Measurements from ENCODE around the gene OR51B6.

DNA sequence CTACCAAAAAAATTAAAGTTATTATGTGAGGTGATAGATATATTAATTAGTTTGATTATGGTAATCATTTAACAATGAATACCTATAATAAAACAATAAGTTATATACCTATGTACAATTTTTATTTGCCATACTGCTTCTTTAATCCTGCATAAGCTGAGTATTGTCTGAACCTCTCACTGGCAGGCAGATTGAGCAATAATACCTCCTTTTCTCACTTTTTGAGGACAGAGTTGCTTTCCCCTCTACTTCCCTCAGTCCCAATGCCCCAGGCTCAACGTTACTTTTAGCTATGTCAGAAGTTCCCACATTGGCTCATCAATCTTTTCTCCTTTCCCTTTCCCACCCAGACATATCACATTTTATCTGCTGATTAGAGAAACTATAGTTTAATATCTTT is 1.8 kb upstream of the OR51B6 start:
- TF ChIP-seq, protein P1, sequence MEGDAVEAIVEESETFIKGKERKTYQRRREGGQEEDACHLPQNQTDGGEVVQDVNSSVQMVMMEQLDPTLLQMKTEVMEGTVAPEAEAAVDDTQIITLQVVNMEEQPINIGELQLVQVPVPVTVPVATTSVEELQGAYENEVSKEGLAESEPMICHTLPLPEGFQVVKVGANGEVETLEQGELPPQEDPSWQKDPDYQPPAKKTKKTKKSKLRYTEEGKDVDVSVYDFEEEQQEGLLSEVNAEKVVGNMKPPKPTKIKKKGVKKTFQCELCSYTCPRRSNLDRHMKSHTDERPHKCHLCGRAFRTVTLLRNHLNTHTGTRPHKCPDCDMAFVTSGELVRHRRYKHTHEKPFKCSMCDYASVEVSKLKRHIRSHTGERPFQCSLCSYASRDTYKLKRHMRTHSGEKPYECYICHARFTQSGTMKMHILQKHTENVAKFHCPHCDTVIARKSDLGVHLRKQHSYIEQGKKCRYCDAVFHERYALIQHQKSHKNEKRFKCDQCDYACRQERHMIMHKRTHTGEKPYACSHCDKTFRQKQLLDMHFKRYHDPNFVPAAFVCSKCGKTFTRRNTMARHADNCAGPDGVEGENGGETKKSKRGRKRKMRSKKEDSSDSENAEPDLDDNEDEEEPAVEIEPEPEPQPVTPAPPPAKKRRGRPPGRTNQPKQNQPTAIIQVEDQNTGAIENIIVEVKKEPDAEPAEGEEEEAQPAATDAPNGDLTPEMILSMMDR (IDR thresholded peaks at IDR 0.05), result no peak
- TF ChIP-seq POLR2AphosphoS5 (IDR thresholded peaks at IDR 0.05) (no peak), EP300 (IDR thresholded peaks at IDR 0.05) (no peak)

All from gastroesophageal sphincter (tissue), 3 donors.